GM13976 (cell line): ENCODE results near the gene SRC.

Experiments used
- DNase-seq: peaks from one replicate; pipeline ENCODE4 v3.0.0; 2012; ENCODE audit warnings: low spot score
- CTCF ChIP-seq: IDR thresholded peaks from 2 replicates; pipeline ENCODE4 v1.5.1; 2012; ENCODE audit warnings: borderline replicate concordance, mild to moderate bottlenecking; ENCODE audit not compliant: insufficient read depth; ENCODE audit errors: extremely low read depth, missing control alignments, control extremely low read depth
- in situ Hi-C: fragments of 300-500 bp; cut with MboI; formaldehyde crosslinking; loops from one replicate; pipeline ENCODE4 v1.12.0; 2022; ENCODE audit warnings: low sequenced_read_pairs, mixed read lengths, inconsistent platforms; ENCODE audit not compliant: unreplicated experiment

The SRC gene

DNA sequence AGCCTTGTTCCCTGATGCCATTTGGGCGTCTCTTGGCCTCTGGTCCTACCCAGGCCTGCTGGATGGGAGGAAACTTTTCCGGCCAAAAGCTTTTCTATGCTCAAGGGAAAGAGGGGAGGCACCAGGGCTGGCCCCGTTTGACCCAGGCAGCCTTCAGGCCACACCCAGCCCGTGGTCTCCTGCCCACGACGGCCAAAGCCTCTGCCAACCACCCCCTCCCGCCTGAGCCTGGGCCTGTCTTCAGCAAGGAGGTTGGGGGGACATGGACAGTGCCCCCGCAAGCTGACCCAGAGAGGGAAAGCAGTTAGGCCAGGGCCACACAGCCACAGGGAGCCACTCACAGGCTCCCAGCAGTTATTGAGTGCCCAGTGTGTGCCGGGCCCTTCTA is 49.5 kb downstream of the SRC start:
- no peak for TF ChIP-seq CTCF
- in situ Hi-C loops = no loop called here
- DNase-seq = no peak

GRCh38 chr20:37395921-37396415 is 50.0 kb downstream of the SRC start:
- DNase-seq = no peak
- no peak for TF ChIP-seq CTCF
- in situ Hi-C loops = no loop called here

GRCh38 chr20:37396416-37397075 is 50.6 kb downstream of the SRC start:
- no peak for DNase-seq
- no peak for TF ChIP-seq CTCF
- in situ Hi-C loops = no loop called here

- TF ChIP-seq CTCF = no peak
- no peak for DNase-seq
- in situ Hi-C loops = no loop called here
Observed at GRCh38 chr20:37397076-37397953, 51.4 kb downstream of the SRC start.

DNA sequence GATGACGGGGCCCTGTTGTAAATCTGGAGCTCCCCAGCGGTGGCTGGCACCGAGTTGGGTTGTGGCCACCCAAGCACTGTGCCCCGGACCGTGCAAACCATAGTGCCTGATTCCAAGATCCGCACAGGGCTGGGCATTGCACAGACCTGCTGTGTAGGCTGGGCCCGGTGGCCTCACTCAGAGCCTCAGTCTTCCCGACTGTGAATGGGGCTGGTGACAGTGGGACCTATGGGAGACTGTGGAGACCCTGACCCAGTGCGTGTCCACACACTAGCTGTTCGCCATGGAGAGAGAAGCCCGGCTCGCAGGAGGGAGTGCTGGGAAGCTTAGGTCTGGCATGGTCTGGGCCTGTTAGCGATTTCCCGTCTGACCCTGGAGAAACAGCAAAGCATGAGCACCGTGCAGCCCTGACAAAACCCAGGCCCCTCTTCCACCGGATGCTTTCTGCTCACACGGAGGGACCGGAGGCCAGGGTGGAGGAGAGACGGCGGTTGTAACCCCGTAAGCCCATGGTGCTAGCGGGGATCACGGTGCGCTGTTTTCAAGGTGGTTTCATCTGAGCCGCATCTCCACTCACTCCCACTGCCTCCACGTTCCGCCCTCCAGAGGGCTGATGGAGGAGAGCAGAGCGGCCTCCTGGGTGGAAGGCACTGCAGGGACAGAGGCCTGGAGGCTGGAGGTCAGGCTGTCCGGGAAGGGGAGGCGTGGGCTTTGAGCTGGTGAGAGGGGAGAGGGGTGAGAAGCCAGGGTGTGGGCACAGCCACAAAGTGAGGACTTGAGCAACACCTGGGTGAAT is 52.2 kb downstream of the SRC start:
- no peak for DNase-seq
- in situ Hi-C loops = no loop called here
- TF ChIP-seq CTCF = no peak
